GM13977 (cell line): ENCODE measurements around the gene ICAM2.

Experiments
- DNase-seq: peaks from one replicate; pipeline ENCODE4 v3.0.0; 2012; ENCODE audit warnings: low spot score
- CTCF ChIP-seq: IDR thresholded peaks from 2 replicates; pipeline ENCODE4 v1.5.1; 2012; ENCODE audit warnings: mild to moderate bottlenecking, control low read depth; ENCODE audit not compliant: insufficient read depth; ENCODE audit errors: extremely low read depth, missing control alignments
- in situ Hi-C: fragments of 300-500 bp; cut with MboI; formaldehyde crosslinking; loops from one replicate; pipeline ENCODE4 v1.12.0; 2022; ENCODE audit warnings: low sequenced_read_pairs, low pct_unique_long_range_greater_than_20kb, mixed read lengths, inconsistent platforms; ENCODE audit not compliant: unreplicated experiment

Gene ICAM2

GRCh38 chr17:63998721-63999679, 21.4 kb downstream of the ICAM2 start:
- no peak for TF ChIP-seq CTCF
- in situ Hi-C loops: no loop called here
- DNase-seq: no peak

- DNase-seq: peak; percentile 89
- in situ Hi-C loops: no loop called here
- TF ChIP-seq CTCF: no peak
Measured at GRCh38 chr17:63998050-63998720, 22.2 kb downstream of the ICAM2 start, which contains the start of gene PRR29. Gene PRR29, plus strand, starts transcription at chr17:63998351. Its CDS starts 14 bp downstream, at chr17:63998365.

GRCh38 chr17:63997341-63998048, 22.9 kb downstream of the ICAM2 start:
- DNase-seq: no peak
- TF ChIP-seq CTCF: no peak
- in situ Hi-C loops: no loop called here

- no peak for TF ChIP-seq CTCF
- in situ Hi-C loops: no loop called here
- no peak for DNase-seq
Measured at GRCh38 chr17:63996430-63997182, 23.8 kb downstream of the ICAM2 start.

- in situ Hi-C loops: no loop called here
- no peak for TF ChIP-seq CTCF
- DNase-seq: no peak
Measured at GRCh38 chr17:63995626-63996025, 24.8 kb downstream of the ICAM2 start.
